ENCODE data around the gene LCP2.

DNA sequence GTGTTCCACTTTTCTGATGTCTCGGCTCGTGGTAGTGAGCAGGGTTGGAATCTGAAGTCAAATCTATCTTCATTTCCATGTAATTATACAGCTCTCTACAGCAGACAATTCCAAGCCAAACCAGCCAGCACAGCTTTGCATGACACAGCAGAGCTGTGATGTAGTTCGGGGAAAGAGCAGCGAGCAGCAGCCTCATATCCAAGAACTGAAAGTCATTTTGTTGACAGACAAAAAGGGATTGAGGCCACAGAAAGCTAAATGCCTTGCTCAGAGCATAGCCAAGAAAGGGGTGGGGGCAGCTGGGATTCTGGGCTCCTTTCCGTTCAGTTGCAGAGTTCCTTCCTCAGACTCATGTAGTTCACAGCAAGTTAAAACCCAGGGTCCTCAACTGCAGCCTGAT, 32.1 kb downstream of the LCP2 start:
- TF ChIP-seq, protein P1, sequence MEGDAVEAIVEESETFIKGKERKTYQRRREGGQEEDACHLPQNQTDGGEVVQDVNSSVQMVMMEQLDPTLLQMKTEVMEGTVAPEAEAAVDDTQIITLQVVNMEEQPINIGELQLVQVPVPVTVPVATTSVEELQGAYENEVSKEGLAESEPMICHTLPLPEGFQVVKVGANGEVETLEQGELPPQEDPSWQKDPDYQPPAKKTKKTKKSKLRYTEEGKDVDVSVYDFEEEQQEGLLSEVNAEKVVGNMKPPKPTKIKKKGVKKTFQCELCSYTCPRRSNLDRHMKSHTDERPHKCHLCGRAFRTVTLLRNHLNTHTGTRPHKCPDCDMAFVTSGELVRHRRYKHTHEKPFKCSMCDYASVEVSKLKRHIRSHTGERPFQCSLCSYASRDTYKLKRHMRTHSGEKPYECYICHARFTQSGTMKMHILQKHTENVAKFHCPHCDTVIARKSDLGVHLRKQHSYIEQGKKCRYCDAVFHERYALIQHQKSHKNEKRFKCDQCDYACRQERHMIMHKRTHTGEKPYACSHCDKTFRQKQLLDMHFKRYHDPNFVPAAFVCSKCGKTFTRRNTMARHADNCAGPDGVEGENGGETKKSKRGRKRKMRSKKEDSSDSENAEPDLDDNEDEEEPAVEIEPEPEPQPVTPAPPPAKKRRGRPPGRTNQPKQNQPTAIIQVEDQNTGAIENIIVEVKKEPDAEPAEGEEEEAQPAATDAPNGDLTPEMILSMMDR (conservative IDR thresholded peaks at IDR 0.05 in 1 of 2, IDR thresholded peaks at IDR 0.05 in 1 of 2; ENCODE audit: extremely low read depth in 1 of 2, insufficient read depth in 1 of 2, low read depth in 1 of 2, low read length in 2 of 2) = no peak
- no peak for TF ChIP-seq EZH2 (IDR thresholded peaks at IDR 0.05; ENCODE audit: borderline replicate concordance, low read length)
